HG03135 (cell line): Measurements from ENCODE around the gene CBARP.
A peak's percentile ranks its signal among the peaks of the same experiment; 100 is the strongest.
"Not testable (repeated sequence)": the region's sequence is repeated elsewhere in the genome, so short reads cannot be mapped to it uniquely, and the experiment has no call there.

ENCODE experiments used
- ATAC-seq: cut with Tn5 transposase; IDR thresholded peaks from one replicate; pipeline ENCODE4 v1.9.1; 2021; ENCODE audit warnings: mild to moderate bottlenecking, moderate library complexity; ENCODE audit not compliant: unreplicated experiment

Gene CBARP

GRCh38 chr19:1214862-1215731 lies 22.7 kb downstream of the CBARP start:
- no peak for ATAC-seq

GRCh38 chr19:1214299-1214861 lies 23.4 kb downstream of the CBARP start:
- ATAC-seq: no peak

- ATAC-seq: no peak
These were observed 24.2 kb downstream of the CBARP start for GRCh38 chr19:1213391-1214286.

- ATAC-seq: no peak
These were observed 26.1 kb downstream of the CBARP start for GRCh38 chr19:1211494-1212234.

DNA sequence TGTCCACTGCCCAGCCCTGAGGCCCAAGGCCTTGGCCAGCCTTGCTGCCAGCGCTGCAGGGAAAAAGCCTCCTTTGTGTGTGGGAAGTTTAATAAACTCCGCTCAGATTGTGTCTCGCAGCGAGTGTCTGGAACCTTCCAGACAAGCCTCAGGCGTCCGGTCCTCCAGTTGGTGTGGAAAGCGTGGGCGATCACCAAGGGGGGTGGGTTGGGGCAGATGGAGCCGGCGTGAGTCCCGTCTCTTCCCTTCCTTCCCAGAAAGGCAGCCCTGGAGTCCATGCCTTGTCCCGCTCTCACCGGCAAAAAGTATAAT lies 27.6 kb downstream of the CBARP start:
- no peak for ATAC-seq

GRCh38 chr19:1208830-1209229 lies 29.0 kb downstream of the CBARP start:
- ATAC-seq: not testable (repeated sequence)

DNA sequence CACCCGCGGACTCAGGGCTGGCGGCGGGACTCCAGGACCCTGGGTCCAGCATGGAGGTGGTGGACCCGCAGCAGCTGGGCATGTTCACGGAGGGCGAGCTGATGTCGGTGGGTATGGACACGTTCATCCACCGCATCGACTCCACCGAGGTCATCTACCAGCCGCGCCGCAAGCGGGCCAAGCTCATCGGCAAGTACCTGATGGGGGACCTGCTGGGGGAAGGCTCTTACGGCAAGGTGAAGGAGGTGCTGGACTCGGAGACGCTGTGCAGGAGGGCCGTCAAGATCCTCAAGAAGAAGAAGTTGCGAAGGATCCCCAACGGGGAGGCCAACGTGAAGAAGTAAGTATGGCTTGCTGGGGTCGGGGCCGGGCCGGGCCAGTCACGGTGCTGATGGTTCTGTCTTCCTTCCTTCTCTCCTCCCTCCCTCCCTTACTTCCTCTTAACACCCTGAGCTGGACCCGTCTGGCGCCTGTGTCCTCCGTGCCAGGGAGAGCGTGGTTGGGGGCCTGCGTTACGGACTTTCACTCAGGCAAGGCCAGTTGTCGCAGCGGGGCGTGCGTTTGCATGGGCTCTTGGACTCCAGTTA lies 30.8 kb downstream of the CBARP start:
- no peak for ATAC-seq

DNA sequence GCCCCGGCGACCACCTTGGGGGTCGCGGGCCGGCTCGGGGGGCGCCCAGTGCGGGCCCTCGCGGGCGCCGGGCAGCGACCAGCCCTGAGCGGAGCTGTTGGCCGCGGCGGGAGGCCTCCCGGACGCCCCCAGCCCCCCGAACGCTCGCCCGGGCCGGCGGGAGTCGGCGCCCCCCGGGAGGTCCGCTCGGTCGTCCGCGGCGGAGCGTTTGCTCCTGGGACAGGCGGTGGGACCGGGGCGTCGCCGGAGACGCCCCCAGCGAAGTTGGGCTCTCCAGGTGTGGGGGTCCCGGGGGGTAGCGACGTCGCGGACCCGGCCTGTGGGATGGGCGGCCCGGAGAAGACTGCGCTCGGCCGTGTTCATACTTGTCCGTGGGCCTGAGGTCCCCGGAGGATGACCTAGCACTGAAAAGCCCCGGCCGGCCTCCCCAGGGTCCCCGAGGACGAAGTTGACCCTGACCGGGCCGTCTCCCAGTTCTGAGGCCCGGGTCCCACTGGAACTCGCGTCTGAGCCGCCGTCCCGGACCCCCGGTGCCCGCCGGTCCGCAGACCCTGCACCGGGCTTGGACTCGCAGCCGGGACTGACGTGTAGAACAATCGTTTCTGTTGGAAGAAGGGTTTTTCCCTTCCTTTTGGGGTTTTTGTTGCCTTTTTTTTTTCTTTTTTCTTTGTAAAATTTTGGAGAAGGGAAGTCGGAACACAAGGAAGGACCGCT lies 31.5 kb downstream of the CBARP start:
- no peak for ATAC-seq

DNA sequence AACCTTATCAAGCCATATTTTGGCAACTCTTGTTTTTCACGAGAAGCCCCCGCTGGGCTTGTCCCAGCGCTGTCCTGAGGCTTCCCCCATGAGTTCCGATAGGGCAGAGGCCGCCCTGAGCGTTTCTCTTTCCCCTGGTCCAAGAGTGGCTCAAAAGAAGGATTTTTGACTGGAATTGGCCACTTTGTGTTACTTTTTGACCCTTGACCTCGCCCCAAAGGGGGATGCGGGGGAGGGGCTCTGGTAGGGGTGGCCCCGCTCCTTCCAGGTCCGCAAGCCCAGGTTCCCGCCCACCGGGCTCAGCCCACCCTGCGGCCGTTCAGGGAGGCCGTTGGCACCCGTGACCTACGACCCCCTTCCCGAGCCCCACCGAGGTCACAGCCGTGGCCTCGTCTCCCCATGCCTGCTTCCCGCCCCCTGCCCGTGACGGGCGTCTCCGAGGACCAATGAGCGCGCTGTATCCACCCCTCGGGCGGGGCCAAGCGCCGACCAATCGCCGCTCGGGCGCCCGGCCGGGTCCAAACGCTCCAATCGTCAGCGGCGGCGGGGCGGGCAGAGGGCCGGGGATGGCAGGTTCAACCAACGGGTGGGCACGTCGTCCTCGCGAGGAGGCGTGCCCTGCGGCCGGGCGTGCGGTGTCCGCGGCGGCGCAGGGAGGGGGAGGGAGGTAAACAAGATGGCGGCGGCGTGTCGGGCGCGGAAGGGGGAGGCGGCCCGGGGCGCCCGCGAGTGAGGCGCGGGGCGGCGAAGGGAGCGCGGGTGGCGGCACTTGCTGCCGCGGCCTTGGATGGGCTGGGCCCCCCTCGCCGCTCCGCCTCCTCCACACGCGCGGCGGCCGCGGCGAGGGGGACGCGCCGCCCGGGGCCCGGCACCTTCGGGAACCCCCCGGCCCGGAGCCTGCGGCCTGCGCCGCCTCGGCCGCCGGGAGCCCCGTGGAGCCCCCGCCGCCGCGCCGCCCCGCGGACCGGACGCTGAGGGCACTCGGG lies 32.4 kb downstream of the CBARP start, which contains the start of gene STK11:
Gene STK11, plus strand, starts transcription at position 665 of the 986 bp plus-strand sequence. CDS start 1,136 bp downstream, outside the sequence.
- ATAC-seq: peak; percentile 79

DNA sequence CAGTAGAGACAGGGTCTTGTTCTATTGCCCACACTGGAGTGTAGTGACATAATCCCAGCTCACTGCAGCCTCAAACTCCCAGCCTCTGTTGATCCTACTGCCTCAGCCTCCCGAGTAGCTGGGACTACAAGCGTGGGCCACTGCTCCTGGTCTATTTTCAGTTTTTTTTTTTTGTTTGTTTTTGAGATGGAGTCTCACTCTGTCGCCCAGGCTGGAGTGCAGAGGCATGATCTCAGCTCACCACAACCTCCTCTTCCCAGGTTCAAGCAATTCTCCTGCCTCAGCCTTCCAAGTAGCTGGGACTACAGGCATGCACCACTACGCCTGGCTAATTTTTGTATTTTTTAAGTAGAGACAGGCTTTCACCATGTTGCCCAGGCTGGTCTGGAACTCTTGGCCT lies 37.2 kb downstream of the CBARP start:
- not testable (repeated sequence) for ATAC-seq

DNA sequence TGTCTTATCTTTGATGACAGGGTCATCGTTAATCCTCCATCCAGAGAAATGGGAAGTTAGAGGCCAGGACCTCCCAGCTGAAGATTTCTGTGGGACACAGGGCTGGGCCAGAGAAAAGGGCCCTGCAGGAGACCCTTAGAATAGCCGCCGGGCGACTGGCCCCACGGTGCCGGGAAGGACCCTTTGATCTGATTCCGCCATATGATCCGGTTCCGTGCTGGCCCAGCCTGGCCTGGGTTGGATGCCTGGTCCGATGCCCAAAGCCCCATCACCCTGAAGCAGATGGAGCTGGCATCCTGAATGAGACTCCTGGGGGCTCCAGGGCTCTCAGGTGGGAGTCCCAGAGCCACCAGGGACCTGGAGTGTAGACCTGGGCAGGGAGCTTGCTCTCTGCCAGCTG lies 38.3 kb downstream of the CBARP start:
- no peak for ATAC-seq

GRCh38 chr19:1189419-1189818 lies 48.4 kb downstream of the CBARP start:
- ATAC-seq: no peak

- no peak for ATAC-seq
These were observed 54.1 kb downstream of the CBARP start for GRCh38 chr19:1183543-1184172.

DNA sequence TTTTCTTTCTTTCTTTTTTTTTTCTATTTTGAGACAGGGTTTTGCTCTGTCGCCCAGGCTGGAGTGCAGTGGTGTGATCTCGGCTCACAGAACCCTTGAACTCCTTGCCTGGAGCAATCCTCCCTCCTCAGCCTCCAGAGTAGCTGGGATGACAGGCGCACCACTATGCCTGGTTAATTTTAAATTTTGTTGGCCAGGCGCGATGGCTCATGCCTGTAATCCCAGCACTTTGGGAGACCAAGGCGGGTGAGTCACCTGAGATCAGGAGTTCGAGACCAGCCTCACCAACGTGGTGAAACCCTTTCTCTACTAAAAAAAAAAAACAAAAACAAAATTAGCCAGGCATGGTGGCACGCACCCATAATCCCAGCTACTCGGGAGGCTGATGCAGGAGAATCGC lies 55.1 kb downstream of the CBARP start:
- no peak for ATAC-seq

DNA sequence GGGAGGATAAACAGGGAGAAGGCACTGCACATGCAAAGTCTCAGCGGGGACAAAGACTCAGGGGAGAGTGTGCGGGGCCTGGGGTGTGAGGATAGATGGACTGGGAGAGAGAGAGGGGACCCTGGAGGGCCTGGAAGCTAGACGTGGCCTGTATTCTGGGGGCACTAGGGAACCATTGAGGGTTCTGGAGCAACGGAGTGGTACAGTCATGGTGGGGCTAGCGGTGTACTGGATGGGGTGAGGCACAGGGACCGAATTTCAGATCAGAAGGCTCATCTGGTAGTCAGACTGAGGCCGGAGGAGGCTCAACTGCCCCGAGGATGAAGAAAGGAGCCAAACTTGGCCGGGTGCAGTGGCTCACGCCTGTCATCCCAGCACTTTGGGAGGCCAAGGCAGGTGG lies 55.7 kb downstream of the CBARP start:
- ATAC-seq: no peak

DNA sequence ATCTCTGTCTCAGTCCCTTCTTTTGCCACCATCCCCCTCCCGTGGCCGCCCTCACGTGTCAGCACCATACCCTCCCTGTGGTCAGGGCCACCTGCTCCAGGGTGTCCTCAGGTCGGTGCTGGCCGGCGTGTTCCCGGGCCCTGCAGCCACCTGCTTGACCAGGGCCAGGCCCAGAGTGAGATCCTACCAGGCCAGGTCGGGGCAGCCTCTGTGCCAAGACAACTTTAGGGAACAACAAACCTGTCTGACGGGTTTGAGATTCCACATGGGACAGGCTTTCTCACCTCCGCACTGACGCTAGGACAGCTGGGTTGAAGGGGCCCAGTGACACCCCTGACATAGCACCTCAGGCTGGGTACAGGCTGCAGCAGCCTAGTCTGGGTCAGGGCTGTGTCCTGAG lies 56.2 kb downstream of the CBARP start:
- ATAC-seq: no peak
